Measurements from ENCODE around the gene TCF25.

- TF ChIP-seq CTCF (conservative IDR thresholded peaks at IDR 0.05) (no peak), EZH2 (IDR thresholded peaks at IDR 0.05; ENCODE audit: low read depth) (no peak)
Observed at GRCh38 chr16:89904606-89905510, 31.5 kb downstream of the TCF25 start.

Data from PC-9 (cell line).